Measurements from ENCODE around the gene CENPF. TPM values are rescaled to one million over a fixed set of nuclear protein-coding genes. Genes with fewer than 3 reads are reported as not detected.

Gene CENPF
- total RNA-seq, 1 experiment from 2014 or later, result 156 TPM

GRCh38 chr1:214678386-214678785 is 75.4 kb downstream of the CENPF start:
- POLR2A ChIA-PET (ENCODE audit: unreplicated experiment), result no interaction called here

GRCh38 chr1:214683621-214684020 is 80.6 kb downstream of the CENPF start:
- H3K36me3 ChIP-seq (ENCODE audit: low read depth), result no peaks in the 10 kb centered on the region
- H3K27ac ChIP-seq, result no peak overlapping the region
- POLR2A ChIA-PET (ENCODE audit: unreplicated experiment), result no interaction called here
- no peaks in the 10 kb centered on the region for H3K27me3 ChIP-seq (ENCODE audit: insufficient read depth, low read depth)
- BruUV-seq (replicated peaks), result no TSS peak
- no peak overlapping the region for H3K4me2 ChIP-seq
- no peak overlapping the region for H2AFZ ChIP-seq
- no peaks in the 10 kb centered on the region for H3K9me2 ChIP-seq (ENCODE audit: insufficient read depth)
- no peaks in the 10 kb centered on the region for H3K79me2 ChIP-seq (ENCODE audit: low read depth)
- CTCF ChIA-PET, result no interaction called here
- intact Hi-C loops (cut with micrococcal nuclease; ENCODE audit: unreplicated experiment), result no loop called here
- H4K20me1 ChIP-seq (ENCODE audit: insufficient read depth), result no peaks in the 10 kb centered on the region
- H3K4me3 ChIP-seq, result no peak overlapping the region
- no peaks in the 10 kb centered on the region for H3F3A ChIP-seq (ENCODE audit: insufficient read depth, low read depth)
- no peaks in the 10 kb centered on the region for H3K4me1 ChIP-seq (replicated peaks; ENCODE audit: insufficient read depth)
- no peak for DNase-seq
- TF ChIP-seq EZH2 (IDR thresholded peaks at IDR 0.05; ENCODE audit: low read depth) (no peak), CTCF (conservative IDR thresholded peaks at IDR 0.05) (no peak)
- H3K9me3 ChIP-seq (ENCODE audit: insufficient read depth, low read depth), result no peaks in the 10 kb centered on the region

More at GRCh38 chr1:214678386-214678785, 75.4 kb downstream of the CENPF start:
- no peak overlapping the region for H2AFZ ChIP-seq
- CTCF ChIA-PET, result no interaction called here
- DNase-seq, result no peak
- no peak overlapping the region for H3K4me2 ChIP-seq
- H3F3A ChIP-seq (ENCODE audit: insufficient read depth, low read depth), result 0 out of 2 replicates have a peak, but pooled peaks cover 5% of the 10 kb centered on the region
- no peaks in the 10 kb centered on the region for H3K27me3 ChIP-seq (ENCODE audit: insufficient read depth, low read depth)
- H3K4me1 ChIP-seq (replicated peaks; ENCODE audit: insufficient read depth), result no peaks in the 10 kb centered on the region
- peaks cover 5% of the 10 kb centered on the region; the same call in 1 of the 2 replicates for H3K9me3 ChIP-seq (ENCODE audit: insufficient read depth, low read depth)
- no TSS peak for BruUV-seq (replicated peaks)
- no peak for TF ChIP-seq EZH2 (IDR thresholded peaks at IDR 0.05; ENCODE audit: low read depth)
- no peak for TF ChIP-seq CTCF (conservative IDR thresholded peaks at IDR 0.05)
- no peaks in the 10 kb centered on the region for H3K79me2 ChIP-seq (ENCODE audit: low read depth)
- no peaks in the 10 kb centered on the region for H3K9me2 ChIP-seq (ENCODE audit: insufficient read depth)
- intact Hi-C loops (cut with micrococcal nuclease; ENCODE audit: unreplicated experiment), result no loop called here
- H3K4me3 ChIP-seq, result no peak overlapping the region
- H3K27ac ChIP-seq, result no peak overlapping the region
- no peaks in the 10 kb centered on the region for H3K36me3 ChIP-seq (ENCODE audit: low read depth)
- no peaks in the 10 kb centered on the region for H4K20me1 ChIP-seq (ENCODE audit: insufficient read depth)

GRCh38 chr1:214685906-214686305 is 82.9 kb downstream of the CENPF start:
- Histone ChIP-seq H3K4me2 (no peak overlapping the region), H3K9me2 (ENCODE audit: insufficient read depth) (no peaks in the 10 kb centered on the region), H3K9me3 (ENCODE audit: insufficient read depth, low read depth) (no peaks in the 10 kb centered on the region), H3K79me2 (ENCODE audit: low read depth) (no peaks in the 10 kb centered on the region), H2AFZ (no peak overlapping the region), H3K4me1 (replicated peaks; ENCODE audit: insufficient read depth) (no peaks in the 10 kb centered on the region), H3K27ac (no peak overlapping the region), H3K36me3 (ENCODE audit: low read depth) (no peaks in the 10 kb centered on the region), H3K4me3 (no peak overlapping the region), H3K27me3 (ENCODE audit: insufficient read depth, low read depth) (no peaks in the 10 kb centered on the region), H3F3A (ENCODE audit: insufficient read depth, low read depth) (no peaks in the 10 kb centered on the region), H4K20me1 (ENCODE audit: insufficient read depth) (no peaks in the 10 kb centered on the region)
- TF ChIP-seq CTCF (conservative IDR thresholded peaks at IDR 0.05) (no peak), EZH2 (IDR thresholded peaks at IDR 0.05; ENCODE audit: low read depth) (no peak)
- no TSS peak for BruUV-seq (replicated peaks)
- intact Hi-C loops (cut with micrococcal nuclease; ENCODE audit: unreplicated experiment), result no loop called here
- ChIA-PET POLR2A (ENCODE audit: unreplicated experiment) (no interaction called here), CTCF (no interaction called here)
- no peak for DNase-seq

All from PC-9 (cell line).